Measurements from ENCODE around the gene KNDC1.
A peak's percentile ranks its signal among the peaks of the same experiment; 100 is the strongest.
"Not testable (repeated sequence)": the region's sequence is repeated elsewhere in the genome, so short reads cannot be mapped to it uniquely, and the experiment has no call there.

KNDC1 gene

DNA sequence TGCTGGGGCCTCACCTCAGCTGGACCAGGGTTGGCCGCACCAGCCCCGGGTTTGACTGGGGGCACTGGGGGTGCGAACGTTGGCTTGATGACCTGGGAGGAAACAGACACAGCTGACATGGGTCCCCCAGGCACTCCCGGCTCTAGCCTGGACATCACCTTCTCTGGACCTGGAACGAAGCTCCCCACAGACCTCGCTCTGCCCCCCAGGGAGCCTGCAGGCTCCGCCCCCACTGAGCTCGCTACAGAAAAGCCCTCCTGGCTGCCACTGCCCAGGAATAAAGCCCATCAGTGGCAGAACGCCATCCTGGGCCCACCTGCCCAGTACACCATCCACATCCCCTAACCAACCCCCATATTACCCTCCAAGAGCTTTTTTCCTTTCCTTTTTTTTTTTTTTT, 103.7 kb downstream of the KNDC1 start:
- DNase-seq, result no peak

DNA sequence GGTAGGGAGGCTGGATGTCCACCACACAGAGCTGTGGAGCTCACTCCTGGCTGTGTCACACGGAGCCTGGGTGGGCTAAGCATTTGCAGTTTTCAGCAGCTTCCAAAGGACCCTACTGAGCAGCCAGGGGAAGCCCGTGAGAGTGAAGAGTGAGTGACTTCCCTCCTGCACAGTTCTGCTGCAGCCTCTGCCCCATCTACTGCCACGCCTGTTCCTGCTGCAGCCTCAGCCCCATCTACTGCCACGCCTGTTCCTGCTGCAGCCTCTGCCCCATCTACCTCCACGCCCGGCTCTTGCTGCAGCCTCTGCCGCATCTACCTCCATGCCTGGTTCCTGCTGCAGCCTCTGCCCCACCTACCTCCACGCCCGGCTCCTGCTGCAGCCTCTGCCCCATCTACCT, 104.4 kb downstream of the KNDC1 start:
- peak; percentile 32 for DNase-seq

DNA sequence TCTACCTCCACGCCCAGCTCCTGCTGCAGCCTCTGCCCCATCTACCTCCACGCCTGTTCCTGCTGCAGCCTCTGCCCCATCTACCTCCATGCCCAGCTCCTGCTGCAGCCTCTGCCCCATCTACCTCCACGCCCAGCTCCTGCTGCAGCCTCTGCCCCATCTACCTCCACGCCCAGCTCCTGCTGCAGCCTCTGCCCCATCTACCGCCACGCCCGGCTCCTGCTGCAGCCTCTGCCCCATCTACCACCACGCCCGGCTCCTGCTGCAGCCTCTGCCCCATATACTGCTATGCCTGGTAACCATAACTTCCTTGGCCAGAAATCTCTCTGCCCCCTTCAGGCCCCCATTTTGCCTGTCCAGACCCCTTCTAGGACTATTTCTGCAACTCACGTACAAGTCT, 105.0 kb downstream of the KNDC1 start:
- DNase-seq, result not testable (repeated sequence)

GRCh38 chr10:133266056-133266795, 106.2 kb downstream of the KNDC1 start:
- DNase-seq, result no peak

- no peak for DNase-seq
These were observed 107.3 kb downstream of the KNDC1 start for GRCh38 chr10:133267293-133267692.

GRCh38 chr10:133267829-133268228, 107.8 kb downstream of the KNDC1 start:
- DNase-seq, result no peak

GRCh38 chr10:133268532-133268931, 108.5 kb downstream of the KNDC1 start:
- no peak for DNase-seq

DNA sequence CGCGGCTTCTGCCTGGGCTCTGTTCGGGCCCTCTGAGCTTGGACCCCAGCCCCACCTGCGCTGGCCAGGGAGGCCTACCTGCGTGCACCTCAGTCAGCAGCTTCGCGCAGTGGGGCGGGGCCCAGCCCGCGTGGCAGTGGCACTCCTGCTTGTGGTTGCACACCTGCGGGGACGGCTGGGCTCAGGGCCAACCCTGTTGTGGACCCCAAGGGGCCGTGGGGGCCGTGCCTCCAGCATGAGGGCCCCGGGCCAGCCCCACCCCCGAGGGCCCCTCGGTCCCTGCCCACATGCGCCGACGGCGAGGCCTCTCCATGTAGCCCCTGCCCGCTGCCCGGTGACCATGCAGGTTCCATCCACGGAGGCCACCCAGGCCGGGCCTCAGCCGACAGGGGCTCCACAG, 109.3 kb downstream of the KNDC1 start:
- DNase-seq, result no peak

DNA sequence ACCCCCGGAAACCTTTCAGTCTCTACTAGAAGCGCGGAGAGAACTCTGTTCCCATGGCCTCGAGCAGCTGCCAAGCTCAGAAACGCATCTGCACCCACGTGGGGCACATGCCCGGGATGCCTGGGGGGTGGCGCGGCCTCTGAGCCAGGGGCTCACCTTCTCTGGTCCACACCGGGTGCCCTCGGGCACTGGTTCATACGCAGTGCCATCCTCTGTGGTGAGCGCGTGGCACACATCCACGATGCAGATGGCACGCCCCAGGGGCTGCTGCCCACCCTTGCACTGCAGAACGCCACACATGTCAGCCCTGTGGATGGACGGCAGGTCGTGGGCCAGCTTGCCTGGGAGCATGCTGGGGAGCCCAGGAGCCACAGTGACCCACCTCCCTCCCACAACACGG, 110.2 kb downstream of the KNDC1 start:
- no peak for DNase-seq

- no peak for DNase-seq
These were observed 110.8 kb downstream of the KNDC1 start for GRCh38 chr10:133270773-133271297.

GRCh38 chr10:133271521-133272300, 111.7 kb downstream of the KNDC1 start:
- no peak for DNase-seq

GRCh38 chr10:133272301-133272963, 112.4 kb downstream of the KNDC1 start:
- no peak for DNase-seq

- no peak for DNase-seq
These were observed 113.0 kb downstream of the KNDC1 start for GRCh38 chr10:133272964-133273420.

DNA sequence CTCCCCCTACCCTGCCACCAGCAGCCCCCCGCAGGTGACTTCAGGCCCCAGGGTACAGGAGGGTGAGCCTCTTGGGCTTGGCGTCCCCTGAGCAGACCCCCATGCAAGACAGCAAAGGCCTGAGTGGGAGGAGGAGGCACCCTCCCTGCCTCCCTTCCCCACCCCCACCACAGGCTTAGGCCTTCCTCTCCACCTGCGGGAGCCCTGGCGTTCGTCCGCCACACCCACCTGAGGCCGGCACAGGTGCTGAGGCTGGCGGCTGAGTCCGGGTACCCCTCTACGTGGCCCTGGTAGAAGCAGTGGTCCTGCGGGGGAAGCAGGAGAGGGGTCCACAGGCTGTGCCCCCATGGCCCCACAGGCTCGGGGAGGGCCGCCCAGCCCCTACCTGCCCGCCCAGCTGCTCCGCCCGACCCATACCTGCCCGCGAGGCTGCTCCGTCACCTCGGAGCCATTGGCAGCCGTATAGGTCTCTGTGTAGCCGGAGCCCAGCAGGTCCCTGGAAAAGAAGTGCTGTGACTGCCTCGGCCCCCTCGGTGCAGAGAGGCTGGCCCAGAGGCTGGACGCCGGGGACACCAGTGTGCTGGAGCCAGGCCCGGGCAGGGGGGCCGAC, 113.6 kb downstream of the KNDC1 start:
- DNase-seq, result no peak

DNA sequence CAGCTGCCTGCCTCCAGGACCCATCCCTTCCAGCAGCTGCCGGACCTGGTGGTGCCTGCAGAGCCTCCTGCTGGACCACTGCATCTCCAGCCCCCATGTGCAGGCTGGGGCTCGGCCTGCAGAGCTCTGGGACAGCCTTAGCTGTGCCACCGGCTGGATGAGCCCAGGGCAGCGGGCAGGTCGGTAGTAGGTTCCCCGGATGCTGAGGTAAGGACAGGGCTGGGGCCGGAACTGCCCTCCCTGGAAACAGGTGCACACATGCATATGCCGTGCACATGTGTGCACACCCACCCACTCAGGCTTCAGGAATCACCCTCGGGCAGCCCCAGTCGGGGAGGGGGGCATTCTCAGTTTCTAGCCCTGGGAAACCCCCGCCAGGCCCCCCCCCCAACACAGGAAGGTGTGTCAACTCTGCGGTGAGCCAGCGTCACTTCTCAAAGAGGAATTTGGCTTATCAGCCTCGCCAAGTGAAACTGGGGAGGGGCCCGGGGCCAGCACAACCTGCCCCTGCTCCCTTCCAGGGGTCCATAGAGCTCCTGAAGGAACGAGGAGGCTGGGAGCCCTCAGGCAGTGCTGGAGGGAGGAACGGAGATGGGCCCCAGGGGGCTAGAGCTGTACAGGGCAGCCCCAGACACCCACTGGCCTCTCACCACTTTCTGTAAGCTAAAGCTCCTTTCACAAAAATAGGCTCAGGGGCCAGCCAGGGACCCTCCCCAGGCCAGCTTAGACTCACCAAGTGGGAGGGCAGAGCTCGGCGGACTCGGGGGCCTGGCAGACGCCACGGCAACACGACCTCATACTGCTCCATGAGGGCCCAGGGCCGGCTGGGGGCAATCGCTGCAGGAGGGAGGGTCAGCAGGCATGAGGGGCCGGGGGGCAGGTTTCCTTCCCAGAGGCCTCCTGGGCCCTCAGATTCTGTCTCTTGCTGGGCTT, 115.0 kb downstream of the KNDC1 start:
- DNase-seq, result peak; percentile 89

- DNase-seq, result peak; percentile 41
These were observed 115.7 kb downstream of the KNDC1 start for GRCh38 chr10:133275684-133276092.

Measured in activated naive CD4-positive, alpha-beta T cell treated with Interleukin-2 at 50 U/mL for 16 hours (primary cell).